HG03575 (cell line): Measurements from ENCODE around the gene MCF2L2.

Source experiments
- ATAC-seq: cut with Tn5 transposase; IDR thresholded peaks from one replicate; pipeline ENCODE4 v1.9.1; 2021; ENCODE audit not compliant: unreplicated experiment, insufficient number of reproducible peaks, low FRiP score; ENCODE audit errors: extremely low read depth

The MCF2L2 gene

DNA sequence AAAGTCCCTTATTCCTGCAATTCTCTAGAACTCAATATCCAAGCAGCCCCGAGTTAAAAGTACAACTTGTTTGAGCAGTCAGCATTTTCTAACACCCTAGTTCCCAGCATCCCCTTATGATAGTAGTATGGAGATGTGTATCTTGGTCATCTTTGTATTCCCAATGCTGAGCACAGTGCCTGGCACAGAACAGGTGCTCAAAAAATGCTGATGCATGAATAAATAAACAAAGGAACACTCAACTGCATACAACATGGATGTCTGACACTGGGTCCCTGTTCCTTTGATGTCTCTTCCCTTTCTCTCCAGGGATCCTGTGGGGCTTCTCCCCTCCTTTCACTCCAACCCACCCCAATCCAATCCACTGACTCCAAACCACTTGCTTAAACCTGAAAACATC, 199.2 kb downstream of the MCF2L2 start:
- no peak for ATAC-seq

DNA sequence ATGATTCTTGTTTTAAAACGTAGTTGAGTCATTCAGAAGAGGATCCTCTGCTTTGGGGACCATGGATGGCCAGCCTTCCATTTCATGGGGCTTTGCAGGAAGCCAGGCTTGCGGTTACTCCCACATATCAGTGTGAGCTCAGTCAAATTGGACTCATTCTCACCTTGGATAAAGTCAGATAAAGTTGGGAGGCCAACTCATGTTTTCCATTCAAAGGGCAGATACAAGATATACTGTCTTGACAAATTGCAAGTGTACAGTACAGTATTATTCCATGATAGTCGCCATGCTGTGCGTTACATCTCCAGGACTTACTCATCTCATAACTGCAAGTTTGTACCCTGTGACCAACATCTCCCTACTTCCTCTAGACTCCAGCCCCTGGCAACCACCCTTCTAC, 200.8 kb downstream of the MCF2L2 start:
- no peak for ATAC-seq

DNA sequence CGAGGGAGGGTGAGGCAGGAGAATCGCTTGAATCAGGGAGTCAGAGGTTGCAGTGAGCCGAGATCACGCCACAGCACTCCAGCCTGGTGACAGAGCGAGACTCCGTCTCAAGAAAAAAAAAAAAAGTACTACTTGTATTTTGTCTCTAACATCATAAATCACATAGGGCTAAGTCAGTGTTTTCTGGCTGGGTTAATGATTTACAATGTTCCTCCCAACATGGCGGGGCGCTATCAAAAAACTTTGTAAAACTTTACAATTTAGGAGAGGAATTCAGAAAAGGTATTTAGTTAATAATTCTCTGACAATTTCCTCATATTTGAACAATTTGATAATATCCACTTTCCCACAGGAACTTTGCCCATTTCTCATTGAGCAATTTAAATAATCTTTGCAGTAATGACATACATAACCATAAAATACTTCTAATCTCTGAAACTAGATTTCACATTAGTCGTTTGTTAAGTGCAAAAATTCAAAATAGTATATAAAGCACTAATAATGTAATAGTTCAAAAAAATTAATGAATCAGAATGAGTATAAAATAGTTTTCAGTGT, 202.0 kb downstream of the MCF2L2 start:
- no peak for ATAC-seq

DNA sequence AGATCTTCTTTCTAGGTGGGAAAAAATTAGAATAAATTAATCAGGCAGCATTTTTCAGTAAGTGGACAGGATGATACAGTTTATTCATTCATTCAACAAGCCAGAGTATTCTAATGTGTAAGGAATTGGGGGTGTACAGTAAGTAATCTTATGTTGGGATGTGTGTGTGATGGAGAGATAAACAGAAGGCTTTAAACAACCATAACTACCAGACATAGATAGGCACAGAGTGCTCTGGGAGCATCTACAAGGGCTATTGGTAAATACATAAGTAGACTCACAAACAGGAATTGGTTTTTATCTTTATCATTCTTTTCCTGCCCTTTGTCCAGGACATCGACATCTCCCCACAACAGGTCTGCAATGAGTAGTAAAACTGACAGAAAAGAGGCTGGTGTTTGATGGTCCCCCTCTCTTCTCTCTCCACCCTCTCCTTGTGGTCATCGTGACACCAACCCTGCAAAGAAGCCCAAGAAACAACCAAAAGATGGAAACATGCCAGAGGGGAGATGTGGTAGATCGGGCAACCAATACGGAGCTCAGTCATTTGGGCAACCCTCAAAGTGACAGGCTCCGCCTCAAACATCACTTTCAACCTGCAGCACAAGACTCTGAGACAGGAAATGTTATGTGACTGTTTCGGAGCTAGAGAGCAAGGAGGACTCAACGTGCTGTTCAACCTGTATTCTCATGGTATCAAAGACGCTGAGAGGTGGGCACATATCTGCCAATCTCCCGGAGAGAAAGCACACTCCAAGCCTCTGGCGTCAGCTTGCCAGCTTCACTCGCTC, 204.0 kb downstream of the MCF2L2 start:
- ATAC-seq: no peak

DNA sequence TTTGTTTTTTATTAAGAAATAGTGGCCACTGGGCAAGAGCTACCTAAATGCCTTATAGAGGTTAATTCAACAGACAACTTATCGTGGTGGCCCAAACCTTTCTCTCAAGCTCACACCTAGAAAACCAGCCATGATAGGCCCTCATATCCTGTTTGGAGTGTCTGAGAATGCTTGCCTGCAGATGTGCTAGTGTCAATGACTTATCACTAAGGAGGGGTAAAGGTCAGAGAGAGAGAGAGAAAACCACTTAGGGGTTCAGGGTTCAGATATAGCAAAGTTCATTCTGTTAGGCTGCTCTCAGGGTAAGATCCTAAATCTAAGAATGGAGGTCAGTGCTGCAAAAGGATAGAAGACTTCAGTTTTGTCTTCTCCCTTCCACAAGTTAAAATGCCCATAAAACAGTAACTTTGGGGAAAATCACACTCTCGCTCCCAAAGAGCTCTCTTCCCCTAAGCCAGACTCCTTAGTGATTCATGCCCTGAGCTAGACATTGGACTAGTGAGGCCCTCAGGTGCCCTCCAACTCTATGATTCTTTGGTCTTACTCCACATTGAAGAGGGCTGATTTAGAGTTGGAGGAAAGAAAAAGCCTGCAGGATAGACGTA, 205.7 kb downstream of the MCF2L2 start:
- ATAC-seq: no peak

DNA sequence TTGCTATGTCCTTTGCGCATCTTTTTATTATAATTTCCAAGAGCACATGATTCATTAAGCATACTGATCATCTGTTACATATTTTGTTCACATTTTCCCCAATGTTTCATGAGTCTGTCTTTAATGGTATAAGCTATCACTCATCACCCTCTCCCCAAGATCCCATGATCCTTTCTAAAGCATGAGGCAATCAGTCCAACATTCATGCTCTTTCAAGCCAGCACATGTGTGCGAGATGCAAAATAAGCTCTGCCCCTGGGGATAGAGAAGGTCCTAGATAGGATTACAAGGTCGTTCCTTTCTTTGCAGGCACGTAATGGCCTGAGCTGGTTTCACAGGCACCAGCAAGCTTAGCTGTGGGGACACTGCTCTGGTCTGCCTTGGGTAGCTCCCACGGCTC, 207.6 kb downstream of the MCF2L2 start:
- ATAC-seq: no peak

DNA sequence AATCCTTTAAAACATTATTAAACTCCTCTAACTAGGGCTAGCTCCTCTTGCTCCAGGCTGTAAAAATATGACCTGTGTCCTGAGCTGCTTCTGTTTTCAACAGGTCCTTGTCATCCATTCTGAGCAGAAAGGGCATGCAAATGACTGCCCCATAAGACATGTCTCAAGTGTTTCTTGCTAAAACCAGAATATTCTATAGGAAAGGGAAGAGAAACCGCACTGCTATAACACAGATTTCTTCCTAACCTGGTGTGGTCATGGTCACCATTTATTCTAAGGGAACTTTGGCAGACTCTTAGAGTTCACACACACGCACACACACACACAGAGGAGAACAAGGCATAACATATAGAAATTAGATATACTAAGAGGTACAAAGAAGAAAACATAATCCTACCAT, 209.6 kb downstream of the MCF2L2 start:
- no peak for ATAC-seq

DNA sequence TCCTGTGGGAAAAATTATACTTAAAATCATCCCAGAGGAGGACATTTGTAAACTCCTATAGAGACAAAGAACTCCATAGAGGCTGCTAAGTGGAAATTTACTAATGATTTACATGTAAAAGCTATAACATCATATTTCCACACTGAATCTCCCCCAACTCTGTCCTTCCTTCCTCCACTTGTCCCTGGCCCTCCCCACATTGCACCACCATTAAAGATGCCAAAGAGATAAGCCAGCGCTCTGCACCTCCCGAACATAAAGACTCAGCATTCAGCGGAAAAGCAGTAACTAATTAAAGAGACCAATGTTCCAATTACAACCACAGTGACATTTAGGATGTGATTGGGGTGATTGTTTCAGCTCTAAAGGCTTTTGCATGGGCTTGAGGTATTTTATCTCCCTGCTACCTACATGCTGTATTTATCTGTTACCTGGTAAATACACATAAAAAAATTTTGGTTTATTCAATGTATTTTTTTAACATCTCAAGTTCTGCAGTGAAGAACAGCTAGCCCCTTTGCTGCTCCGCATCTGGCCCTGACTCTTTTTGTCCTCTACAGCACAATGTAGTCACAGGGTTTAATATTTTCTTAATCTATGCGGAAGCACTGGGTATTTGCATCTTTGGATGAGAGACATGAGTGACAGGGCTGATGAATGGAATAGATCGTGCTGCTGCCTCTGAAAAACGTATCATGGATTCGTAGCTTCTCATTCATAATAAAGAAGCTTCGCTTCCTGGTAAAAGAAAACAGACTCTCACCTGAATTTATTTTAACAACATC, 210.7 kb downstream of the MCF2L2 start:
- ATAC-seq: no peak

DNA sequence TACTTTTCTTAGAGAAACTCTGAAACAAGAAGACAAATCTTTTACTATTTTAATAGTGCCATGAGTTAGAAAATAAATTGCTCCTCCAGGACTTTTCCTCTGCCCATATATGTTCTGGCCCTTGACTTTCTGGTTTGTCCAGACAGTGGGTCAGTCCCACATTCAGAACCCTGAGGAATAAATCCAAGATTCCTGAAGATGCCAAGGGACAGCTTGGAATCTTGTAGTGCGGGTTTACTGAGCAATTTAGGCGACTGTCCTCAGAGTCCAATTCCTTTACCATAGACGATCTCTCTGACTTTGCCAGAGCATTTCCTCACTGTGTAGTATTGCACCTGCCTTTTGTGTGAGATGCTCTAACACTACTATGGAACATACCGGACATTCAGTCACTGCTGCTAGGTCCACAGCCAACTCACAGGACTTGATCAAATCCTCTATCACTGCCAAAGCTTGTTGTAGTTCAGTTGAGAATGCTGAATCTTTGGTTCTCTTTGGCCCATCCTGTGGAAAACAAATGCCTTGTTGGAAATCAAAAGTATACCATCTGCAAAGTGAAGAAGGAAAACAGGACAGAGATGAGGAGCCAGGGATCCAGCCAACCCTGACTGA, 212.7 kb downstream of the MCF2L2 start:
- no peak for ATAC-seq

DNA sequence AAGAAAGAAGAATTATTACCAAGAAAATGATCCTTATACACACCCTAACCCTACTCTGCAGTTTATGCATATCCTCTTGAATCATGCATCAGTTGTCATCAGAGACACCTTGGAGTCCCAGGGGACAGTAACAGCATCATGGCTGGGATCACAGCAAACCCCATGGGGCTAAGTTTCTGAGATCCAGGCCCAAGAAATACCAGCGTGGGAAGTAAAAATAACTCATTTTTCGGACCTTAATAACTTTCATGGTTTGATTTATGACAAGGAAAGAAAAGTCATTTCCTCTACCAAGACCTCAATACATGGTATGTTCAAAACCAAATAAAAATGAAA, 214.2 kb downstream of the MCF2L2 start:
- no peak for ATAC-seq

DNA sequence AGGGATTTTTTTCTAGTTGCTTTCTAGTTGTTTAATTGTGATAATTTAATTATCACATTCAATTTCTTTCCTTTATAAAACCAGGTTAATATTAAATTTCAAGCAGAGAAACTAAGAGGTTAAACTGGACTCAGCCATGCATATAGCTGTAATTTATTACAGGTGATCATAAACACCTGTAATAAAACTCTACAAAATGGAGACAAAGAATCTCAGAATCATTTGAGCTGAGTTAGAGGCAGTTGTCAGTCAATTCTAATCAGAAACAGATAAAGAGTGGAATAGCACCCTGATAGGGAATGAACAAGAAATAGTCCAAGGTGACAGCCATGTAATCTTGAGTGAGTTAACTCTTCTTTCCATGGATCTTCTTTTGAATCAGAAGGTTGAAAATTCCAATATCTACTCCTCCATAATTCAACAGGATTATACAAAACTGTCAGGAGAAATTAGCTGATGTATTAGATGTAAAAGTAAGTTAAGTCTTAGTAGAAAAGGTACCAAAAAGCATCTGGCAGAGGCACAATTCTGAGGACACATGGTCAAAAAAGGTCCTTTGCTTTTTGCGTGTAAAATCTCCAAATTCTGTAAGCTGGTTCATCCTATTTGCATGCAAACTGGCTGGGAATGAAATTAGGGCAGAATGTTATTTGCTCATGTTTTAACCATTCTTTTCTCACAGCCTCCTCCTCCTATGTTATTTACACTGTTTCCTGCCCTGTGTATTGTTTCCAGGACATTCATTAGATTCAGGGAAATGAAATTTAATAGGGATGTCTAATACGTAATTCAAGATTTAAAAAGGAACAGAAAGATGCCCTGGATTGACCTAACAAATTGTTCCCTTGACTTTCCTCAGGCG, 214.8 kb downstream of the MCF2L2 start:
- ATAC-seq: no peak

DNA sequence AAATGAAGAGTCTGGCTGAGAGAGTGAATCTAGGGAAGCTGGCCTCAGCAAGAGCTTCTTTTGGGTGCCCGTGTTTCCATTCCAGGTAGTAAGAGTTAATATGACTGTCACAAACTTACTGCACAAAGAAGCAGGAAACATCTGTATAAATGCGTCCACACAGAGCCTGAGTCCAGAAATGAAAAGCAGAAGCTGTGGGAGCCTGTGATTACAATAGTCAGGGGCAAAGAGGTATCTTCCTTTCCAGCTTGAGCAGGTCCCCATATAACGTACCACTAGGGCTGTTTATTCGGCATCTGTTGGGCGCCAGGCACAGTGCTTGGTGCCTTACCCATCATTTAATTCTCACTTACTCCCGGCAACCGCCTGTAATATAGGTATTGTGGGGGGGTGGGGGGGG, 215.9 kb downstream of the MCF2L2 start:
- no peak for ATAC-seq

DNA sequence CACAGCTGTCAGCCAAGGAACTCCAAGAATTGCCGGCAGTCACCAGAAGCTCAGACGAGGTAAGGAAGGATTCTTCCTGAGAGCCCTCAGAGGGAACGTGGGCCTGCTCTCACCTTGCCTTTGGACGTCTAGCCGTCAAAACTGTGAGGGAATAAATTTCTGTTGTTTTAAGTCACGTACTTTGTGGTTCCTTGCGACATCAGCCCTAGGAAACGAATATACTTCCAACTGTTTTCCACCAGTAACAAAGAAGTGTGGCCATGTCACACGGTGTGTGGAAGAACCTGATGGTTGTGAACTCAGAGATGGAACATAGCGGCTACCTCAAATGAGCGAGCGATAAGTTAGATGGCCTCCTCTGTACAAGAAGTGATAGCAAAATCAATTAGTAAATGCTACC, 216.3 kb downstream of the MCF2L2 start:
- no peak for ATAC-seq

DNA sequence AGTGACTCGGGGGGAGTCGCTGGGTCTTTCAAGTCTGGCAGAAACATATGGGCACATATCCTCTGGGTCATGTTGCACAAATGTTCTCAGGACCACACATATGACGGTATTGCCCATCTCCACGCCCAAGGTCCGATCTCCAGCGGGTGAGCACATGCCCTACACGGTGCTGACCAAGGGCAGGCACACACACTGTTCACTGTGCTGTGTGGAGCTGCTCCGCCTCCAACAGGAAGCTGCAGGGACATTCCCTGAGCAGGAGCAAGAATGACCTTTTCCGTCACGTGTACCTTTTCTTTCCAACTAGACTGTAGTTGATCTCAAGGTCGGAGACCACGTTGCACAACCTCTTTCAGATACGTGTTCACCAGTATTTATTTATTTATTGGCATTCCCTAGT, 217.1 kb downstream of the MCF2L2 start:
- ATAC-seq: no peak

DNA sequence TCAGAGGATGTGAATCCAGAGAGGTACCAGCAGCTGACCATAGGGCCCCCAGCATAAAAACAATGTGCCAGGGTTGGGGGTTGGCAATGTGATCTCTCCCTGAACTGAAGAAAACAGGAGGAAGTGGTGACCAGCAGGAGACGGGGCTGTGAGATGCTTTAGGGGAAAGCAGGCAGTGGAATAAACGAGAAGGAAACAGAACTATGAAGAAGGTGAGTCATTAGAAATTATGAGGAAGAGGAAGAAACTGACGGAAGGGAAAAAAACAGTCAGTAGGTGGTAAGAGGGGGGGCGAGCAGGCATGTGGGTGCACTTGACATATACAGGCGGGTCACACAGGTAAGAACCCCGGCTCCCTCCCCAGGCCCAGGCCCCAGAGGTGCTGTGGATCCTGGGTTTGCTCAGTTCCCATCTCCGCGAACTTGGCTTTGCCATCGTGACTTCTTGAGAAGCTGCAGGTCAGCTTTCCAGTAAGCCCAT, 217.5 kb downstream of the MCF2L2 start:
- no peak for ATAC-seq

DNA sequence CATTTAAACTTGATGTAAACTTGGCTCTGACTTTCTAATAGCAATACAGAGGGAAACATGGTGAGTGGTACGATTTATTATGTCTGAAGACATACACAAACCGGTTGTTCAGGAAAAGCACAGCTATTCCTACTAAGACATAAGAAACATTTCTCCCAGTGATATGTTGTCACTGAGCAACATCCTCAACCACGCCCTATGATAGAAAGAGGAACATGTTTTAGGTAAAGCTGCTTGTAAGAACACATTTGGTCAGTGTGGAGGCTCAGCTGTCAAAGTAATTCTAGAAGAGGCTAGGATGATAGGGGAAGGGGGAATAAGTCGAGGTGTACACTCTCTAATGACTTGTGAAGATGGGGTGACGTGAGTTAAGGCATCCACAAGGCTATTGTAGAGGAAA, 218.1 kb downstream of the MCF2L2 start:
- ATAC-seq: no peak

DNA sequence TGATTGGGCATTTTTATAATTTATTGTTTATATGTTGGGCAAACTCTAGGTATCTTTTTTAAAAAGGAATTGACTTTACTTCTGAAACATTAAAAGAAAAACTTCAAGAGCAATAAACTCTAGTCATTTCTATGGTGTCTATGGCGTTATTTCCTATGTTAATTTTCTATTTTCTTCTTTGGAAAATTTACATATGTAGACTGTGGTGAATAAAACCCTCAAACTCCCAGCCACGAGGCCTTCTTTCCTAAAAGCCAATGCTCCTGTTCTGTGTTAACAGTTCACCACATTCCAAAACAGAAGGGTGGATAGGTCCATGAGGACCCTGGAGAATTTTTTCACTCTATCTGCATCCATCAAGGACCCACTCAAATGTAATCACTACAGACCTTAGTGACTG, 219.6 kb downstream of the MCF2L2 start:
- ATAC-seq: no peak

DNA sequence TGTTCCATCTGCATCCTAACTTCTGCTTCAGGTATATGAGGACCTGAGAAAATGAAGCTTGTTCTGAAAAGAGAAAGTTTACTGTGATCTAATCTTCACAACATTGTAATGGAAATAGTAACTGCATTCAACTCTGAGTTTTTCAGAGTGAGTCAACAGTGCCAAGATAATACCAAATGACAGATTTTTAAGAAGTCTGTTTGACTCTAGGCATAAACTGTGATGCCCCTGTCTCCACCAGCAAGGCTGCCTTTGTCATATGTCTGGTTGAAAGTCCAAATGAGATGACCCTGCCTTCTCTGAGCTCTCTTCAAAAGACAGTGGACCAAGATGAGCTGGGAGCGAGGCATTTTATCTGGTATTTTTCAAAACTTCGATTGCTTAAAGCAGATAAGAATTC, 220.2 kb downstream of the MCF2L2 start:
- no peak for ATAC-seq

DNA sequence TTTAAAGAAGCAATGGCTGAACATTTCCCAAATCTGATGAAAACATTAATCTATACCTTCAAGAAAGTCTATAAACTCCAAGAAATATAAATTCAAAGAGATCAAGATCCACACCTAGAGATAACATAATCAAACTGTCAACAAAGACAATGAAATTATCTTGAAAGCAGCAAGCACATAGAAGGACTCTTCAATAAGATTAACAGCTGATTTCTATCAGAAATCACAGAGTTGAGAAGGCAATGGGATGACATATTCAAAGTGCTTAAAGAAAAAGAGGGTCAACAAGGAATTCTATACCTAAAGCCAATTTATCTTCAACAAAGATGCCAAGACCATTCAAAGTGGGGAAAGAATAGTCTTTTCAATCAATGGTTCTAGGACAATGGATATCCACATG, 224.7 kb downstream of the MCF2L2 start:
- no peak for ATAC-seq
